GM21723 (cell line): ENCODE results near the gene TRIM14.

Experiments used
- ATAC-seq: cut with Tn5 transposase; IDR thresholded peaks from one replicate; pipeline ENCODE4 v1.9.1; 2021; ENCODE audit warnings: mild to moderate bottlenecking, moderate library complexity; ENCODE audit not compliant: unreplicated experiment

The TRIM14 gene, protein sequence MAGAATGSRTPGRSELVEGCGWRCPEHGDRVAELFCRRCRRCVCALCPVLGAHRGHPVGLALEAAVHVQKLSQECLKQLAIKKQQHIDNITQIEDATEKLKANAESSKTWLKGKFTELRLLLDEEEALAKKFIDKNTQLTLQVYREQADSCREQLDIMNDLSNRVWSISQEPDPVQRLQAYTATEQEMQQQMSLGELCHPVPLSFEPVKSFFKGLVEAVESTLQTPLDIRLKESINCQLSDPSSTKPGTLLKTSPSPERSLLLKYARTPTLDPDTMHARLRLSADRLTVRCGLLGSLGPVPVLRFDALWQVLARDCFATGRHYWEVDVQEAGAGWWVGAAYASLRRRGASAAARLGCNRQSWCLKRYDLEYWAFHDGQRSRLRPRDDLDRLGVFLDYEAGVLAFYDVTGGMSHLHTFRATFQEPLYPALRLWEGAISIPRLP

DNA sequence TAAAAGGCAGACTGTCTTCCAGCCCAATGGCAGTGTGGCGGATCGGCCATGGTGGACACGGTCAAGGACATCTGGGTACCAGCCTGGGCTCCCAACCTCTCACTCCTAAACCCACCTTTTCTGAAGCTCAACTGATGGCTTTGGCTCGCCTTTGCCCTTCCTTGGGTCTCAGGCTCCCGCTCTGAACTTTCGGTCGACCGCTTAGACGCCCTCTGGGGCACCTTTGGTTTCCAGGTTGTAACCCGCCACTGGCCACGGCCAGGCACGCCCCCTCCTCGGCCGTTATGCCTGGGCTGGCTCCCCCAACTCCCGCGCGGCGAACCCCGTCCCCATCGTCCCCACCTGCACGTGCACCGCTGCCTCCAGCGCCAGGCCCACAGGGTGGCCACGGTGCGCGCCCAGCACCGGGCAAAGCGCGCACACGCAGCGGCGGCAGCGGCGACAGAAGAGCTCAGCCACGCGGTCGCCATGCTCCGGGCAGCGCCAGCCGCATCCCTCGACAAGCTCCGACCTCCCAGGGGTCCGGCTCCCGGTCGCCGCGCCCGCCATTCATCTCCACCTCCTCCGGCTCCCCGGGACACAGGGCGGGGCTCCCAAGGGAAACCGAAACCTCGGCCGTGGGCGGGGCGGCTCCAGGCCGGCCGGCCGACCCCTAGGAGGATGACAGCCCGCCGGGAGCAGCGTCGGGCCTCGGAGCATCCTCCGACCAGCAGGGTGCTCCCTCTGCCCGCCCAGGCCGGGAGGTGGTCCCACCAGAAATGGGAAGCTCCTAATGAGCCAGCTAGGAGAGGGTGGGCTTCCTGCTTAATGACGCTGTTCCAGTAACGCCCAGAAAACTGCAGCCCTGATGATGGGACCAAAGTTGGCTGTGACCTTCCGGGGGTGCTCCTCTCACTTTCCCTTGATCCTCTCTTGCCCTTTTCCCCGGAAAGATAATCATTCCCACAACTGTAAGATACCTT is at the start of gene TRIM14:
TSS of gene TRIM14 (minus strand) at position 583 of the 962 bp plus-strand sequence. CDS start at position 549, 34 bp downstream.
- ATAC-seq: peak; percentile 72

DNA sequence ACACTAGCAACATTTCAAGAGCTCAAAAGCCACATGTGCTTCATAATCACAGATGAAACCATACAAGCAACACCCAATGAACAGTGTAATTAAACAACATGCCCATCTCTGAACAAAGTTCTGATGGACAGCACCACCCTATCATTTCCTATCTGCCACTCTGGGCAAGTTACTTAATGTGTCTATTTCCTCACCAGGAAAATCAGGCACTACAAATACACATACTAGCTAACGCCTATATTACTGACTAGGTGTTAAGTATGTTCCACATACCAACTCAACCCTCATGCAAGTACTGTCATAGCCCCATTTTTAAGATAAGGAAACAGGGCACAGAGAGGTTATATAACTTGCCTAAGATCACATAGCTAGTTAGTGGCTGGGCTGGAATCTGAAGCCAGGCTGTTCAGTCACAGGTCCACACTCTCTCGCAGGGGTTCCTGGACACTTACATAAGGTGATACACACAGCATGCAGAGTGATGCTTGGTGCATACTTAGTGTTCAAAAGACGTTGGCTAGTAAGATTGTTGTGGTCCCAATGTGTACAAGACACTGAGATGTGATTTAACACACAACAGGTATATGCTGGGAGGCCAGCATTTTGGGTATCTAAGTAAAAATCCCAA is 49.2 kb upstream of the TRIM14 start:
- no peak for ATAC-seq

DNA sequence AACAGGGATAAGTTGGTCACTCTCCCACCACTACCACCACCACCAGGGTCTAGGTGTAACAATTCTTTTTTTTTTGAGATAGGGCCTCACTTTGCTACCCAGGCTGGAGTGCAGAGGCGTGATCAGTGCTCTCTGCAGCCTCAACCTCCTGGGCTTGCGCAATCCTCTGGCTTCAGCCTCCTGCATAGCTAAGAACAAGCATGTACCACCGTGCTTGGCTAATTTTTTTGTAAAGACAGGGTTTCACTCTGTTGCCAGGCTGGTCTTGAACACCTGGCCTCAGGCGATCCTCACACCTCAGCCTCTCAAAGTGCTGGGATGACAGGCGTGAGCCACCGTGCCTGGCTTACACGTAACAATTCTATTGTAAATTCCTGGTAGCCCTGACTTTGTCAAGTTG is 45.9 kb upstream of the TRIM14 start:
- ATAC-seq: no peak

DNA sequence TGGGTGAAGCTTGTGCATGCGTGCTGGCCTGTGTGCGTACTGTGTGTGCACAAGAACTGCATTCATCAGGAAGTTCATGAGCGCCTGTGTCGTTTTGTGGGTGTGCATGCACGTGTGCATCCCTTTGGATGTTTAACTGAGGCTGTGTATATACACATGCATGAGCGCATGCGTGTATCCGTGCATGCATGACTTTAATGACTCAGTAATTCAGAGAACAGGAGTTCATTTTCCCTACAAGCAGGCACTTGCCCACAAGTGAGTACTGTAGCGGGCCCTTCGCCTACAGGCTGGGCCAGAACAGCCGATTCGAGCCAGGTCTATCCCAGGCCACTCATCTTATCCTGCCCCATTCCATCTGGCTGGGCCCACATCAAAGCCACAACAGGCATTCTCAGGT is 43.6 kb upstream of the TRIM14 start:
- ATAC-seq: no peak

DNA sequence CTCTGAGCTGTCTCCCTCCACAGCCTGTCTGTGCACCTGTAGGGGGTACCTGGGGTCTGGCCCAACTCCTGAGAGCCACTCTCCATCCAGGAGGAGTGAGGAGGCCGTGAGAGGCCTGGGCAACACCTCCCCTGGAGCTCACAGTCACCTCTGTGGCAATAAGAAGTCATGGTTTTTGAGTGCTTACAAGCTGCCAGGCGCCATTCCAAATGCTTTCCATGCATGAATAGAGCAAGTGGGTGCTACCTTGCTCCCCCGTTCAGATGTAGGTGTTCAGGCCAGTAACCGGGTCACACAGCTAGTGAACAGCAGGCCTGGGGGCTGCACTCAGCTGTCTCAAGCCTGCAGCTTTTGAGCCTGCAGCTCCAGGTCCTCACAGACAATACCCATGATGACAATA is 42.8 kb upstream of the TRIM14 start:
- no peak for ATAC-seq

DNA sequence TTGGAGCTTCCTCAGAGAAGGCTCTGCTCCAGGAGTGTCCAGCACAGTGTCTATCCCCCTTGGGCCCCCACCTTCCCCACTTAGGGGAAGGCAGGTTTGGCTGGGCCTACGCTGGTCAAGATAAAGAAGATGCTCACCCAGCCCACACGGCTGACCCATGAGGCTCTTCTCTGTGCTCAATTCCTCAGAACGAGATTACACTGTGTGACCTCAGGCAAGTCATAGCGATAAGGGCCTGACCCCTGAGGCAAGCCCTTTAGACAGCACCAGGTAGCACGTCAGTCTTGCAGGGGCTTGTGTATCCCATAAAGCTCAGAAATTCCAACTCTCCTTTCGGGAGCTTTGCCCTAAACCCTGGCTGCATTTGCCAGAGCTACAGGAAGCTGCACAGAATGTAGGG is 40.8 kb upstream of the TRIM14 start:
- ATAC-seq: no peak

DNA sequence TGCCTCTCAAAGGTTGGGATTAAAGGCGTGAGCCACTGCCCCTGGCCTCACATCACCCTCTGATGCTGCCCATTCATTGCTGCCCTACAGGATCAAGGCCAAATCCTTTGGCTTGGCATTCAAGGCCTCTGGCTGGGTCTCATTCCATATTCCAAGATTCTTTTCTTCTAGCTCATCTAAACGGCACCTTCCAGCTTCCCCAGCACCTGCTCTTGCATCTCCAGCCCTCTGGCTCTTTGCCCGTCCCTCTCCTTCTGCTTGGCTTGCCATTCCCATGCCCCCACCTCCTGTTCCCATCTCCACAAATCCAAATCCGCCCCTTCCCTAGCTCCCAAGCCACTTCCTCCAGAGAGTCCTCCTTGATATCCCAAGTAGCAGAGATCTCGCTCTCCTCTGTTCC is 40.3 kb upstream of the TRIM14 start:
- ATAC-seq: no peak

DNA sequence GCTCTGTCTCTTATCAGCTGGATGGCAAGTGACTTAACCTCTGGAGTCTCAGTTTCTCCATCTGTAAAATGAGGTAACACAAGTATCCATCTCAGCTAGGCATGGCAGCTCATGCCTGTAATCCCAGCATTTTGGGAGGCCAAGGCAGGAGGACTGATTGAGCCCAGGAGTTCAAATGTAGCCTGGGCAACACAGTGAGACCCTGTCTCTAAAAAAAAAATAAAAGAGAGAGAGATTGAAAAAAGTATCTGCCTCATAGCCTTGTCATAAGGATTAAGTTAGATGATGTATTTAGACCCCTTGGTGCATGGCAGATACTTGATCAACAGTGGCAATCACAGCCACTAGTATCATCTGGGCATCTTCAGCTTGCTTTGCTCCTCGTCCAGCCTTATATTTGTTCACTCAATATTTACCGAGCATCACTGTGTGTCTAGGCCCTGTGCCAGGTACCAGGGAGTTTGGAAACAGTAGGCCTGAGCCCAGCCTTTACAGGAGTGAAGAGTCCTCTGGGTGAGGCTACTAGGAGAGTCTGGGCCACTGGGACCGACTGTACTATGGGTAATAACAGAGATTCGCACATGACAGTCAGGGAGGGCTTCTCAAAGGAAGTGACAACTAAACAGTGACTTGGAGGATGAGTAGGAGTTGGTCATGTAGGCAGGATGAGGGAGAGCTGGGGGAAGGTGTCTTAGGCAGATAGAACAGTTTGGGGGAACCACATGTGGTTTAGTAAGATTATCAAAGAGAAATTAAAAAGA is 39.2 kb upstream of the TRIM14 start:
- no peak for ATAC-seq

DNA sequence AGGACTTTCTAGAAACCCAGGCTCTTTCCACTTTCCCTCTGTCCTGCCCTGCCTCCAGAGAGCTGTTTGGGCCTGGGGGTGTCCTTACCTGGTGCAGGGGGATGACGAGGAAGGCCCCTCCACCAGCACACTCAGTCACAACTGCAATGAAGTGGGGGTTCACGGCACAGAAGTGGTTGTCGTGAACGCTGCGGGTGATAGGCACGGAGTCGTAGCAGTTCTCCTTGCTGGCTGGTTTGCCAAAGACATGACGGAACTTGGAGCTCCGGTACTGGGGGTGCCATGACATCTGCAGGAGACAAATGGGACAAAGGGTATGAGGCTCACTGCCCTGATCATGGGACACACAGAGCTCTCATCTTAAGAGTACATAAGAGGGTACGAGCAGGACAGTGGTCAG is 38.4 kb upstream of the TRIM14 start:
- ATAC-seq: no peak

DNA sequence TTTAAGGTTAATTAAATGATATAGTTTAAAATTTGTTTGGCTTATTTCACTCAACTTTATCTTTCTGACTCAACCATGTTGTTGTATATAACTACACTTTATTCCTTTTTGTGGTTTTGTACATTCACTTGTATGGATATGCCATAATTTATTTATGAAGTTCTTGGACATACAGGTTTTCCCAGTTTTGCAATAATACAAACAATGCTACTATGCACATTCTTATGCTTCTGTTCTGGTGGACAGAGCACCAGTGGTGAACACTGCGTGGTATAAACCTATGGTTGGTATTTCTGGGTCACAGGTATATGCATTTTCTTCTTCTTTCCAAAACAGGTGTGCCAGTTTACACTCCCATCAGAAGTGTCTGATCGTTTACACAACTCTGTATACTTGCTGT is 35.7 kb upstream of the TRIM14 start:
- no peak for ATAC-seq

DNA sequence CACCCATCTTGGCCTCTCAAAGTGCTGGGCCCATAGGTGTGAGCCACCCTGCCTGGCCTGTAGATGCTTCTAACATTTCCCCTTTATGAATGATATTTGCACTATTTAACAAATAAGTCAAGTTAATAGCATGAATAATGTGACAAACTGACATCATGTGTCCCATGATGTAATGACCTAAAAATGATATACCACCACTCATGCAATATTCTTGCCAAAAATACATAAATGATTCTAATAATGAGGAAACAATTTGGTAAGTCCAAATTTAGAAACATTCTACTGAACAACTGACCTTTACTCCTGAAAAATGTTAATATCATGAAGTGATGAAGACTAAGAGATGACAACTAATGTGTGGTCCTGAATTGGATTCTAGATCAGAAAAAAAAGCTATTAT is 33.5 kb upstream of the TRIM14 start:
- no peak for ATAC-seq

DNA sequence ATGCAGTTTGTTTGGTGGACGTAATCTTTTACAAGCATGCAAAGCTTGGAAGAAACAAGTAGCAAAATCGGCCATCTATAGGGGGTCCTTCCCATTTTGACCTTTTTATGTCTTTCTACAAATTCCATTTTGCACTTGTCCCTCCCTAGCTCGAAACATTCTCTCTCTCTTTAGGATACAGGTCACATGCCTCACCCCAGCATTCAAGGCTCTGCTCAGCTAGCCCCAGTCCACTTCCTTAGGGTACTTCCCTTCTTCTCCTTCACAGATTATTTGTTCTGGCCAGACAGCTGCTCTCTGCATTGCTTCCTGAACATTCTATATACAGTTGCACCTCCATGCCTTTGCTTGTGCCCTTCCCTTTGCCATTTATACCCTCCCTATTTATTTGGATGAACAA is 31.7 kb upstream of the TRIM14 start:
- ATAC-seq: no peak

DNA sequence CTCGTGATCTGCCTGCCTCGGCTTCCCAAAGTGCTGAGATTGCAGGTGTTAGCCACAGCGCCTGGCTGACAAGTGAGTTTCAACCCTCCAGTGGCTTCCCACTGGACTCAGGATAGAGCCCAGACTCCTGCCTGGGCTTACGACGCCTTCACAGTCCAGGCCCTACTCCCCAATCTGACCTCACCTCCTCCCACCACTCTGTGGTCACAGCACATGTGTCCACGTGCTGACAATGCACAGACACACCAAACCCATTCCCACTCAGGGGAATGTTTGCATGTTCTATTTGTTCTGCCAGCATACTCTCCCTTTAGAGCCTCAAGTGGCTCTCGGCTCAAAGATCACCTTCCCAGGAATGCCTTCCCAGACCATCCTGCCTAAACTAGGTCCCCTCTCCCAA is 31.1 kb upstream of the TRIM14 start:
- no peak for ATAC-seq

DNA sequence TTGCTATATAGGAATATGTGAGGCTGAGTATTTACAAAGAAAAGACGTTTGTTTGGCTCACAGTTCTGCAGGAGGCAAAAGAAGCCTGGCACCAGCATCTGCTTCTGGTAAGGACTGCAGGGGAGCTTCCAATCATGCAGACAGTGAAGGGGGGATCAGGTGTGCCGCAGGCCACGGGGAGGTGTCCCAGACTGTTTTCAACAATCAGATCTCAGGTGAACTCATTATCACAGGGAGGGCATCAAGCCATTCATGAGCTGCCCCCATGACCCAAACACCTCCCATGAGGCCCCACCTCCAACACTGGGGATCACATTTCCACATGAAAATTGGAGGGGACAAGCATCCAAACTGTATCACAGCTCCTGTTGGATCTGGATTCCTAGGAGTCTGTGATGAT is 30.4 kb upstream of the TRIM14 start:
- ATAC-seq: no peak

DNA sequence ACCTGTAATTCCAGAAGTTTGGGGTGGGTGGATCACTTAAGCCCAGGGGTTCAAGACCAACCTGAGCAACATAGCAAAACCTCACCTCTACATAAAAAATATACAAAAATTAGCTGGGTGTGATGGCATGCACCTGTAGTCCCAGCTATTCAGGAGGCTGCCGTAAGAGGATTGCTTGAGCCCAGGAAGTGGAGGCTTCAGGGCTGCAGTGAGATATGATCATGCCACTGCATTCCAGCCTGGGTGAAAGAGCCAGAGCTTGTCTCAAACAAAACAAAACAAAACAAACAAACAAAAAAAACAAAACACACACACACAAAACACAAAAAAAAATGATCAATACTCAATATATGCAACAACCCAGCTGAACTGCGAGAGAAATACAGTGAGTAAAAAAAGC is 29.5 kb upstream of the TRIM14 start:
- ATAC-seq: no peak

DNA sequence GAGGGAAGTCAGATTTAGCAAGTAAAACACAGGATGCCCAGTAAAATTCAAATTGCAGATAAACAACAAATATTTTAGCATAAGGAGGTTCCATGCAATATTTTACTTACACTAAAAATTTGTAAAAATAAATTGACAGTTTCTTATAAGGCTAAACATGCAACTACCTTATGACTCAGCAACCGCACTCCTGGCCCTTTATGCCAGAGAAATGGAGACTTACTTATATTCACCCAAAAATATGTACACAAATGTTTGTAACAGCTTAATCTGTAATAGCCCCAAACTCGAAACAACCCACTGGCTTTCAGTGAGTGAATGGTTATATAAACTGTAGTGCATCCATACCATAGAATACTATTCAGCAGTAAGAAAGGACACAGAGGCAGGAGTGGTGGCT is 28.6 kb upstream of the TRIM14 start:
- ATAC-seq: no peak

DNA sequence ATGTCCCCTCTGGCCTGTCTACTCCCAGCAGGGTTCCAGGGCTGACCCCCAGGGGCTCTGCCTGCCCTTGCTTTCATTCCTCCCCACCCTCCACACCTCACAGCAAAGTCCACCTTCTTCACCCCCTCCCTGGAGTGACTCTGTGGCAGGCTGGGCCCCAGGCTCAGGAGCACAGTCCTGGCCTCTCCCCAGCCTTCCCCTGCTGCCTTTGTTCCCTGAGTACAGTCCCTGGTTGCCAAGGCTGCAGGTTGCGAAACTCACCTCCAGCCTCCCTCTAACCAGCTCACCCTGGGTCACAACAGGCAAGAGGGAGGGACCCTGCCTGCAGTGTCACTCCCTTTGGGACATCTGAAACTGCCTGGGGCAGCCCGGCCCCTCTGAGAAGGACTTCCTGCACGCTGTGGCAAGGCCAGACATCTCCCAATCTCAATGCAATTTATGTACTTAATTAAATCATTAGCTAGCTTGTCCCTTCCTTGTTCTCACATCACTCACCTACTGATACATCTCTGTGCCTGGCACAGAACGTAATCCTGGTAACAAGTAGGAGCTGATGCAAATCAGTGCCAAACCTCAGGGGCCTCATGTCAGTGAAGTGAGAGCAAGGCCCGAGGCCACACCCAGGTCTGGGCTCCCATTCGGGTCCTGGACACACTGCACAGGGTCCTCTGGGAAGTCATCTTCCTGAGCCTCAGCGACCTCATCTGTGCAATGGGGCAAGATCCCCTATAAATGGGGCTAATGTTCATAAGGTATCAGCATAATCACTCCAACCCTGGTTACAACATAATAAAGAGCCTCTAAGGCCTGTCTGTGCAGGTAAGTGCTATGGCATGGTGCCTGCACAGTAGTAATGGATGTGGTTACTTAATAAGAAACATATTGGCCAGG is 27.3 kb upstream of the TRIM14 start:
- no peak for ATAC-seq

DNA sequence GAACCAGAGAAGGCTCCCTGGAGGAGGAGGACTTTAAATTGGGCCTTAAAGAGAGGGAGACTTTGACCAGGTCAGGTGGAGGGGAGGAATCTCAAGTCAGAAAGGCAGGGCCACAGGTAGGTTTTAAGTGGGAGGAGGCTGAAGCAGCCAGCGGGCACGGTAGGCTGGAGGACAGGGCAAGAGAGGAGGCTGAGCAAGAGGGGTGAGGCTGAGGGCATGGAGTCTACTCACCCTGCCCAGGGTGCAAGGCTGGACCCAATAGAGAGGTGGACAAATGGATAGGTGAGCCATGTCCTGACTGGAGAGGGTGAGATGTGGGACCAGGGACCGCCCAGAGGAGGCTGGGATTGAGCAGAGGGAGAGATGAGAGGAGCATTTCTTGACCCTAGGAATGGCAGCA is 25.6 kb upstream of the TRIM14 start:
- ATAC-seq: no peak

DNA sequence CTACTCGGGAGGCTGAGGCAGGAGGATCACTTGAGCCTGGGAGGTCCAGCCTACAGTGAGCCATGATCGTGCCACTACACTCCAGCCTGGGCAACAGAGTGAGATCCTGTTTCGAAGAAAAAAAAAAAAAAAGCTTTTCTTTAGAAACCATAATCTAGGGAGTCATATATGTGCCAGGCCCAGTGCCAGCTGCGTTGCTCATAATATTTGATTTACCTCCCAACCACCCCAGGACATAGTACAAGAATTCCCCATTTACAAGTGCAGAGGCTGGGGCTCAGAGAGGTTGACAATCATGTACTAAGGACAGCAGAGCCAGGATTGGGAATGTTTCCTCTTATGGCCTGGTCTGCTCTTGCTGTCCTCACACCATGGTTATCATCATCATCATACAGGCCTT is 25.1 kb upstream of the TRIM14 start:
- ATAC-seq: no peak
